ENCODE data around the gene SH3PXD2A. TPM values are rescaled to one million over a fixed set of nuclear protein-coding genes. Genes with fewer than 3 reads are reported as not detected.

Gene SH3PXD2A
- total and polyA plus RNA-seq, 10 of the 15 experiments (the other 5 are each of a cell fraction or from before 2014, with no cell fraction given): 0.63 to 14.0 (median 4.4) TPM

DNA sequence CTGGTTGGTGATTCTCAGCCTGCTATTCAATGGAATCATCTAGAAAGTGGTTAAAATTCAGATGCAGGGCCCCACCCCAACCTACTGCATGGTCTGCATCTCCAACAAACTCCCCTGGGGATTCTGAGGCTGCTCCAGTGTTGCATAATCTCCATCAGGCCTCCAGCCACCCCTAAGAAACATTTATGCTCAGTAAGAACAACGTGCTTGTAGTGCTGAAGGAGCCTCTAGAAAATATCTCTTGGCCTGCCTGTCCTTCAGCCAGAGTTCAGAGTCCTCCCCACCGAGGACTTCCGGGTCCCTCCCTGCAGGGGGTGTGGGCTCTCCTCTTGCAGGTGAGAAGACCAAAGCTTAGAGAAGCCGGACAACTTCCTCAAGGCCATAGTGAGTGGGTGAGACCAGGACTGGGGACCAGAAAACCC, 159.8 kb downstream of the SH3PXD2A start:
- no peaks in the 10 kb centered on the region for H3K36me3 ChIP-seq (ENCODE audit: control insufficient read depth in 2 of 2, insufficient read depth in 2 of 2, low read length in 1 of 2)
- H3K79me2 ChIP-seq (ENCODE audit: control insufficient read depth, insufficient read depth, low read length): peaks cover 17% of the 10 kb centered on the region
- no peaks in the 10 kb centered on the region for H4K20me1 ChIP-seq (ENCODE audit: control insufficient read depth, insufficient read depth)
- peak; percentile 0; the same call in 2 of the 3 replicates for ATAC-seq
- no peaks in the 10 kb centered on the region for H3K9me3 ChIP-seq (replicated peaks; ENCODE audit: control insufficient read depth, insufficient read depth, low read length)
- peak overlapping the region; percentile 54; the same call in 1 of the 2 replicates for H3K27ac ChIP-seq (ENCODE audit: control insufficient read depth, insufficient read depth)
- RAD21 ChIA-PET (ENCODE audit: unreplicated experiment): interaction anchor here (1.0 to 2.6 kb wide), 2 partner anchors 9 to 17 kb away, joined by 3 to 11 read pairs; no protein-coding TSS in a partner anchor
- H3K4me2 ChIP-seq (ENCODE audit: control insufficient read depth, insufficient read depth): peak overlapping the region; percentile 84
- H3K4me3 ChIP-seq: no peak overlapping the region
- H2AFZ ChIP-seq (ENCODE audit: control insufficient read depth, low read depth, low read length): peak overlapping the region; percentile 66
- in situ Hi-C loops (cut with MboI): no loop called here
- CTCF ChIA-PET: interaction anchor here (1.3 to 3.9 kb wide), 4 partner anchors 8 to 84 kb away, joined by 3 to 35 read pairs (median 9); no protein-coding TSS in a partner anchor
- WGBS (ENCODE audit: insufficient coverage, insufficient replicate concordance, low lambda C conversion rate, missing lambda C conversion rate): 48% methylated on average over 4 of the region's 4 CpGs
- H3K9ac ChIP-seq (ENCODE audit: control insufficient read depth, insufficient read depth, low read length): no peak overlapping the region
- DNase-seq (ENCODE audit: low read depth, low spot score): no peak
- no peak for FAIRE-seq
- POLR2A ChIA-PET: interaction anchor here (0.6 kb wide), 1 partner anchor 69 kb away, joined by 3 read pairs; no protein-coding TSS in a partner anchor
- TF ChIP-seq MLLT1 (IDR thresholded peaks at IDR 0.05): no peak
- peak; percentile 27 for TF ChIP-seq E4F1 (IDR thresholded peaks at IDR 0.05; ENCODE audit: borderline replicate concordance, partially characterized antibody)
- TF ChIP-seq SP1 (IDR thresholded peaks at IDR 0.05; ENCODE audit: low read depth, low read length): no peak
- TF ChIP-seq SRF (IDR thresholded peaks at IDR 0.05; ENCODE audit: low read depth in 2 of 2, low read length in 2 of 2): no peak
- TF ChIP-seq MEF2B (IDR thresholded peaks at IDR 0.05; ENCODE audit: partially characterized antibody, poor library complexity, severe bottlenecking): peak; percentile 80
- peak; percentile 90; the same call in 1 of the 2 replicates for TF ChIP-seq NFXL1 (IDR thresholded peaks at IDR 0.05; ENCODE audit: borderline replicate concordance)
- TF ChIP-seq ZNF687 (IDR thresholded peaks at IDR 0.05): peak; percentile 13; the same call in 1 of the 2 replicates
- no peak for TF ChIP-seq ZNF592 (IDR thresholded peaks at IDR 0.05)
- TF ChIP-seq TCF12 (IDR thresholded peaks at IDR 0.05; ENCODE audit: low read depth, low read length): no peak
- TF ChIP-seq ESRRA (IDR thresholded peaks at IDR 0.05; ENCODE audit: low read length): no peak
- H3K4me1 ChIP-seq (ENCODE audit: control insufficient read depth, insufficient read depth, low read length): peaks cover 37% of the 10 kb centered on the region
- no TSS peak for BruUV-seq (replicated peaks)
- intact Hi-C loops (cut with micrococcal nuclease; ENCODE audit: unreplicated experiment): loop anchor here (10.0 kb wide), 2 partner anchors 429 to 639 kb away; partner anchors contain the start of genes ITPRIP and SFR1
- SMC1A ChIA-PET (ENCODE audit: uncharacterized antibody, unreplicated experiment): interaction anchor here (1.0 to 3.3 kb wide), 4 partner anchors 8 to 205 kb away, joined by 3 to 11 read pairs (median 6); no protein-coding TSS in a partner anchor
- no peaks in the 10 kb centered on the region for H3K27me3 ChIP-seq (replicated peaks in 1 of 2; ENCODE audit: control insufficient read depth in 2 of 2, insufficient read depth in 2 of 2, low read length in 1 of 2)

Measured in GM12878 (cell line).